ENCODE results near the gene APMAP.

- TF ChIP-seq GATA2 (IDR thresholded peaks at IDR 0.05; ENCODE audit: low read depth, low read length), result no peak
- TF ChIP-seq GATA3 (IDR thresholded peaks at IDR 0.05; ENCODE audit: low read depth, low read length), result no peak
Measured at GRCh38 chr20:24986436-24987015, 6.0 kb downstream of the APMAP start.

Data from SH-SY5Y (cell line).